Stimulated activated CD4-positive, alpha-beta T cell treated with anti-CD3 and anti-CD28 coated beads, Interleukin-15, amount 100 ng/mL, for 48 hours (primary cell): Measurements from ENCODE around the gene TTBK2.
"Not testable (repeated sequence)": the region's sequence is repeated elsewhere in the genome, so short reads cannot be mapped to it uniquely, and the experiment has no call there.

Experiments
- DNase-seq, 2 donors: peaks; one replicate each; pipeline ENCODE4 v3.0.0-alpha.2; 2020; ENCODE audit warnings: low read depth in 2 of 2

The TTBK2 gene

DNA sequence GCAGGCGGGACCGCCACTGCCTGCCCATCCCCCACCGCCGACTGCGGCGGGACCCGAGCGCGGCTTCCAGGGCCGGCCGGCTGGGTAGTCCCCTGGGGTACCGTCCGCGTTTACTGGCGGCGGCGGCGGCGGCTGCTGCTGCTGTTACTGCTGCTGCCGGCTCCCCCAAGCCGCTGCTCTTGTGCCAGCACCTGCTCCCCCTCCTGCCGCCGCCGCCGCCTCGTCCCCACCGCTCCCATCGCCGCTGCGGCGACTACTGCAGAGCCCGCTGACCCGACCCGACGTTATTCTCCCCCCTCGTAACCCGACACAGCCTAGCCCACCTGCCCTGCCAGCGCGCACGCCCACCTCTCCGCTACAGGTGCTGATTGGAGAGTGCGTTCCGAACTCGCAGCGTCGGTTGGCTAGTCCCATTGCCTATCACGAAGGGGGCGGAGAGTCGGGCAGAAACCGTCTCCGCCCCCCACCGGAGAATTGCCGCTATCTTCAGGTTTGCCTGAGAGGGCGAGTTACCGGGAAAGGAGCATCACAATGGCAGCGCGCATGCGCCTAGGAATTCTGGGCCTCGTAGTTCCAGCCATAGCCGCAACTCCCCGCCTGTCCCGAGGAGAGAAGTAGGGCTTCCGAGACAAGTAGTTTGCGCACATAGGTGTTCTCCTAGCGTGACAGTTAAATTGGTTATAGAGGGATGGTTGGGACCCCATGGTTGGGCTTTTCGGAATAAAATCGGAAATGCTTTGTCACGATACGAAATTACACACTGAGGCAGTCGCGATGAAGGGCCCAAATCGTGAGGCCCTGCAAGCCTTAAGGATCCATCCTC lies at the start of gene TTBK2:
TSS of gene TTBK2 (minus strand) at position 260 of the 823 bp plus-strand sequence. CDS start 42,161 bp downstream, outside the sequence.
- DNase-seq, result peak; percentile 95 to 97

DNA sequence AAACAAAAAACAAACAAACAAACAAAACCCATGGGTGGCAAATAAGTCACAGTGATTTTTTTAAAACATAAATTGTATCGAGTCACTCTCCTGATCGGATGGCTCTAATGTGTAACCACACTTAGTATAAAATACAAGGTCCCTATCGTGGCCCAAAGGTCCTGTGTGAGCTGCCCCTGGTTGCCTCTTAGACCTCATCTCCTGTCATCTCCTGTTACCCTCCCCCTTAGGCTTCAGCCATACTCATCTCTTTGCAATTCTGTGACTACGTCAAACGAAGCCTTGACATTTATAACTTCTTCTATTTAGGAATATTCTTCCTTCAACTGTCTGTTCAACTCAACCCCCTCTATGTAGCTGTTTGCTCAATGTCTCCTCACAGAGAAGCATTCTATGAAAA lies 43.9 kb upstream of the TTBK2 start:
- no peak for DNase-seq

DNA sequence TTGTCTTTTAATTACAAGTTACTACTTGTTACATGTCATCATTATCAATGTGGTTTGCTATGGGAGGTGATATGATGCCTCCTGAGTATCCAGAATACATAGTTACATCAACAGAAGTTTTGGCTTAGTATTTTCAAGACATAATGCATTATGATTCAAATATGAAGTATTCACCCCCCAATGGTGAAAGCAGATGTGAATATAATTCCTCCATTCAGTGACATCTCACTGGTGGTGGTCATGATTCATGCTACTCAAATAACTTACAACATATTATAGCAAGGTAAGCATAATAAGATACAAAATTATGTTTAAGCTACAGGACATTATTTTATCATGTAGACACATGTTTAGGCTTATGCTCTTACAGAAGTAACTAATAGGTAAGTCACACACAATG lies 34.9 kb upstream of the TTBK2 start:
- no peak for DNase-seq

DNA sequence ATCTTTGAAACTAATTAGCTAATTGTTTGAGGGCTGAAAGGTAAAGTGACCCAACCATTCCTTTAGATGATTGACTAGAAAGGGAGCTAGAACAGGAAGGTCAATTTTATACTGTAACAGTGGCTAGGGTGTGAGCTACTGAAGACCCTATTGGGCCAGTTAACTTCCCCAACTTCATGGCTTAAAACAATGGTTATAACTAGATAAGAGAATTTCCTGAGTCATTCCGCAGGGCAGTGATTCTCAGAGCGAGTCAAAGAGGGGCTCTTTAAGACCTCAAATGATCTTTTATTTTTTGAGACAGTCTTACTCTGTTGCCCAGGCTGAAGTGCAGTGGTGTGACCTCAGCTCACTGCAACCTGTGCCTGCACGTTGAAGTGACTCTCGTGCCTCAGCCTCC lies 33.7 kb upstream of the TTBK2 start:
- DNase-seq, result no peak

DNA sequence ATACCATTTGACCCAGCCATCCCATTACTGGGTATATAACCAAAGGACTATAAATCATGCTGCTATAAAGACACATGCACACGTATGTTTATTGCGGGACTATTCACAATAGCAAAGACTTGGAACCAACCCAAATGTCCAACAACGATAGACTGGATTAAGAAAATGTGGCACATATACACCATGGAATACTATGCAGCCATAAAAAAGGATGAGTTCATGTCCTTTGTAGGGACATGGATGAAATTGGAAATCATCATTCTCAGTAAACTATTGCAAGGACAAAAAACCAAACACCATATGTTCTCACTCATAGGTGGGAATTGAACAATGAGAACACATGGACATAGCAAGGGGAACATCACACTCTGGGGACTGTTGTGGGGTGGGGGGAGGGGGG lies 28.3 kb upstream of the TTBK2 start:
- not testable (repeated sequence) for DNase-seq

DNA sequence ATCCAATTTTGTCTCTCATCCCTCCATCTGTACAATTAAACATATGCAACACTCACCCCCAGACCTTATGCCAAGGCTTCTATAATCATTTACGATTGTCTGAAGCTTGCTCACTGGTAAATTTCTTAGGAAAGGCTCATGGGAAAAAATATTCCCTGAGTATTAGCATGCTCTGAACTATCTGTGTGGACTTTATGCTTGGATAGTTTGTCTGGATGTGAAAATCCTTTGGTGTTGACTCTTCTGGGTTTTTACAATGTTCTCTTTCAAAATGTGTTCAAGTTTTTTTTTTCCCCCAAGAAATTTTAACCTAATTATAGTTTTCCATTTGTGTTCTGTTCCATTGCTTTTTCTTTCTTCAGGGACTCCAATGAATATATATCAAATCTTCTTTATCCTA lies 19.9 kb upstream of the TTBK2 start:
- no peak for DNase-seq

DNA sequence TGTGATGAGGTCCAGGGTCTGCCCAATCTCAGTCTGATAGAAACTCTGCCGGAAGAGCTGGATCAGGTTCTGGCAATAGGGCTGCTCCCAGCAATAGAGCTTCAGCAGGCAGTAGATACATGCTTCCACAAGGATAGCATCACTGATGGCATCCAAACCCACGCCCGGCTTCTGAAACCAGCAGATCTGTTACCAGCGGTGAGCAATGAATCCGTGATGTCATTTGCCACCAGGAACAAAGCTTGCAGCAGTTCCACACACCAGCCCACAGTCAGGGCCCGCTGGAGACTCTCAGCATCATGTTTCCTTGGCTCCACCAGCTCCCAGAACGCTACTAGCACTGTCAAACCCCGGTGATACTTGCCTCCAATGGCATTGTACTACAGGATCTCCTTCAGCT lies 19.3 kb upstream of the TTBK2 start:
- no peak for DNase-seq

DNA sequence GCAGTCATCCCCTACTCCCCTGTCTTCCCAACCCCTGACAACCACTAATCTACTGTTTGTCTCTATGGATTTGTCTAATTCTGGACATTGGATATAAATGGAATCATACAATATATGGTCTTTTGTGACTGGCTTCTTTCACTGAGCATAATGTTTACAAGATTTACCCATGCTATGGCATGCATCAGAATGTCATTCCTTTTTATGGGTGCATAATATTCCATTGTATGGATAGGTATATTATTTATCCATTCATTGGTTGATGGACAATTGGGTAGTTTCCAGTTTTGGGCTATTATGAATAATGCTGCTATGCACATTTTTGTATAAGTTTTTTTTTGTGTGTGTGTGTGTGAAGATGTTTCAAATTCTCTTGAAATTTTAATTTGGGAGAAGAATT lies 16.6 kb upstream of the TTBK2 start:
- DNase-seq, result no peak

DNA sequence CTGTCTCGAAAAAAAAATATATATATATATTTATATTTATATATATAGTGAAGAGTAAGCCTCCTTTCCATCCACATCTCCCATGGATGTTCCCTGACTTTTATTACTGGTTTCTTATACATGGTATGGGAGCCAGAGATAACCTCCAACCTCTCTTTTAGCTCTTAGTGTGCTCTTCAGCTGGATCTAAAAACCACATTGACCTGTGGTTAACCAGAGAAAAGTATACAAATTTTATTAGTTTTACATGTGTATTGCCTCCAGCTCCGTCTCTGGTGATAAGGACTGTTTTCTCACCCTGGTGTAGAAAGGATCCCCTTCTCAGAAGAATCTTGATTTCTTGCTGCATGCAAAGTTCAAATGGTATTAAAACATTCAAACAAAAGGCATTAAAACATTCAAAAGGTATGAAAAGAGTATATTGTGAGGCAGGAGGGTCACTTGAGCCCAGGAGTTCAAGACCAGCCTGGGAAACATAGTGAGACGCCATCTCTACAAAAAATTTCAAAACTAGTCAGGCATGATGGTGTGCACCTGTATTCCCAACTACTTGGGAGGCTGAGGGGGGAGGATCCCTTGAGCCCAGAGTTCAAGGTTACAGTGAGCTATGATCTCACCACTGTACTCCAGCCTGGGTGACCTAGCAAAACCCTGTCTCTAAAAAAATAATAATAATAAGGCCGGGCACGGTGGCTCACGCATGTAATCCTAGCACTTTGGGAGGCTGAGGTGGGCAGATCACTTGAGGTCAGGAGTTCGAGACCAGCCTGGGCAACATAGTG lies 13.5 kb upstream of the TTBK2 start:
- DNase-seq, result no peak

DNA sequence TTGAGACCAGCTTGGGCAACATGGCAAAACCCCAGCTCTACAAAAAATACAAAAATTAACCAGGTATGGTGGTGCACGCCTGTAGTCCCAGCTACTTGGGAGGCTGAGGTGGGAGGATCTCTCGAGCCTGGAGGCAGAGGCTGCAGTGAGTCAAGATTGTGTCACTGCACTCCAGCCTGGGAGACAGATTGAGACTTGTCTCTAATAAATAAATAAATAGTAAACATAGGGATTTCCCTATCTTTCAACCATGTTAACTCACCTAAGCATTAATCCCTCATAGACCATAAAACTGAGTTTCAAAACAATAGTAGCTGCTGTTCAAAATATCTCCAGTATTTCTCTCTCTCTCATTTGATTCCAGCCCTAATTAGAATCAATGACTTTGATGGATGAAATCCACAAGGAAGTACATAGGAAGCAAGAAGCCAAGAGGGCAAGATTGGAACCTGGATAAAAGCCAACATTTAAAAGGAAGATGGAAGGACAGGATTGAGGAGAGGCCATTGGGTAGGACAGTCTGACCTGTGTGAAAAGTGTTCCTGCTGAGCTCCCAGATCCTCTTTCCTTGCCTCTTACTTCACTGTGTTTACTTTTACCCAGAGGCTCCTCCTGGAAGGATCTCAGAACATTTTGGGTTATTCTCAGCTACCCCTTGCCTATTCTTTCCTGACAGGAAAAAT lies 12.4 kb upstream of the TTBK2 start:
- DNase-seq, result no peak

DNA sequence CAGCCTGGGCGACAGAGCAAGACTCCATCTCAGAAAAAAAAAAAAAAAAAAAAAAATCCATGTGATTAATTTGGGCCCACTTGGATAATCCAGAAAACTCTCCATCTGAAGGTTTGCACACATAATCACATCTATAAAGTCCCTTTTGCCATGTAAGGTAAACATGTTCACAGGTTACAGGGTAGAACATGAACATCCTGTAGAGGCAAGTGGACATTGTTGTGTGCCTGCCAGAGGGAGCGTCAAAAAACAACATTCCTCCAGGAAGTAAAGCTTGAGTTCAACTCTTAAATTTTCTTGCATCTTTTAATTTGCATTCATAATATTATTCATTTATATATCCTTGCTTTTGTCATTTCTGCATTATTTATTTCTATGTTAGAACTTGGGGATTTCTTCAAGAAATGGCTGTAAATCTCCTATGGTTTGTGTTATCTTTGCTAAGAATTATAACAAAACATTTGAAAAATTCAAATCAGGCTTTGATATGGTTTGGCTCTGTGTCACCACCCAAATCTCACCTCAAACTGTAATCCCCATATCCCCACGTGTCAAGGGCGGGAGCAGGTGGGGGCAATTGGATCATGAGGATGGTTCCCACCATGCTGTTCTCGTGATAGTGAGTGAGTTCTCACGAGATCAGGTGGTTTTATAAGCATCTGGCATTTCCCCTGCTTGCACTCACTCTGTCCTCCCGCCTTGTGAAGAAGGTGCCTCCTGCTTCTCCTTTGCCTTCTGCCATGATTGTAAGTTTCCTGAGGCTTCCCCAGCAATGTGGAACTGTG lies 11.3 kb upstream of the TTBK2 start:
- DNase-seq, result no peak

DNA sequence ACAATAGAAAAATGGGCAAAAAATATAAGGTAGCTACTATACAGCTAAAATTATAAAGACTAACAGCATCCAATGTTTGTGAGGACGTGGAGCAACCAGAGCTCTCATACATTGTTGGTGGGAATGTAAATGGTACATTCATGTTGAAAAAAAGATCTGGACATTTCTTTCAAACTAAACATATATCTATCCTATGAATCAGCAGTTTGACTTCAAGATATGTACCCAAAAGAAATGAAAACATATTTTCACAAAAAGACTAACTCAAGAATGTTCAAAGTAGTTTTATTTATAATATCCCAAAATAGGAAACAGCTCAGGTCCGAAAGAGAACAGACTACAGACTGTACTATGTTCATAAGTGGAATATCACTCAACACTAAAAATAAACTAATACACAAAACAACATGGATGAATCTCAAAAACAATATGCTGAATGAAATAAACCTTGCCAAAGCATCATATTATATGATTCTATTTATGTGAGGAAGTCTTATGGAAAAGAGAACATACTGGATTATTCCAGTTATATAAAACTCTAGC lies 8.8 kb upstream of the TTBK2 start:
- DNase-seq, result no peak

DNA sequence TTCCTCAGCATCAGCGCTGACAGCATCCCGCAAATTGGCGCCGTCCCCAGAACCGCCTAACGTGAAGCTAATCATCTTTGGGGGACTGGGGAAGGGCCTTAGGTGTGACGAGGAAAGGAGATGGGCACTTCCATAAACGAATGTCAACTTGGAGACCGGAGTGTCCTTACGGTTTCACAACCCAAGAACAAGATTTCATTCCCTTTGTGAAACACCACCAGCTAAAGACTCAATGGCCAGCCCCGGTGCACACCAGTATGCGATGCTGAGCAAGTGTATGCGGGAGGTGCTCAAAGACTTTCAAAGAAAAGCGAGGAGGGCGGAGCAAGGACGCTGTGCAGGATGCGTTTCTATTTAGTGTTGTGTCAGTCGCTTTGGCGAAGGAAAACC lies 759 bp upstream of the TTBK2 start:
- DNase-seq, result peak in 1 of 2 donors; percentile 9

DNA sequence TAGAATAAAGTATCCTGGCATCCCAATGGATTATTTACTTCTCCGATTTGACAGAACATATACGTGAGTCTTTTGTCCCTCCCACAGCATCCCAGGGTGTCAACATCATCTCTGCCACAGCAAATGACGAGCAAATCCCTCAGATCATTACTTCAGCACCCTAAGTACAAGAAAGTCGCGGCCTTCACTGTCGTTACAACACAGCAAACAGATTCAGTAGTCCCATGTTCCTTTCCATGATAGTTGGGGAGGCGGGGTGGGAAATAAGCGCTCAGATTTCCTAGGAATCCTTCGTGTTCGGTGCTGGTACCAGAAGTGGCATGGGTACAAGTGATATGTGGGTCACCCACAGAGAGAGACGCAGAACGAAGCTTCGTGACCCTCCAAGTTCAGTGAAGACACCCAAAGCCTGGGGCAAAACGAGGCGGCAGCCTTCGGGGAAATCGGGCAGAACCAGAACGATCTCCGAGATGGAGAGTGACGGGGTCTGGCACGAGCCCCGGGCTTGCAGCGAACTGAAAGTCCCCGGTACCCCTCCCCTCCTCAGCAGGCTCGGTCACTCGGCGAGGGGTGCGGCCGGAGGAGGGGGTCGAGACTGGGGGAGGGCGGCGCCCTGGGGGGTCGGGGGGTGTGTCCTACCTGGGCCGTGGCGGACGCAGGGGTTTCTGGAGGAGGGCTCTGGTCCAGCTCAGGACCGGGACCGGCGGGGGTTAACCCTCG lies 619 bp downstream of the TTBK2 start:
- peak; percentile 3 to 5 for DNase-seq

DNA sequence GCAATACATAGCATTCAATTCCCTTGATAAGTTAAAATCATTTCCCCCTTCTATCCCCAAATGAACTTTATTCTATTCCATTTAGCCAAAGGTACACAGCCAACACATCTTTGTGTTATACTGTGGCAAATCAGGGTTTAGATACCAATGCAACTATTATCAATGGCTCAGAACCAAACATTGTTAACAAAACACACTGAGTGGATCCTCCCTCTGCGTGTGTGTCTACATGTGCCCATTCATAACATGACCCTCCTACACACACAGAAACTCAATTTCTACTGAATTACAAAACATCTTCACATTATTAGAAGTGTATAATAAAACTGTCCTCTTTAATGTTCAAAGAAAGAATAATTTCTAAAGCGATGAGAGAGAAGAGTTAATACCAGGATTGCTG lies 1.3 kb downstream of the TTBK2 start:
- no peak for DNase-seq

DNA sequence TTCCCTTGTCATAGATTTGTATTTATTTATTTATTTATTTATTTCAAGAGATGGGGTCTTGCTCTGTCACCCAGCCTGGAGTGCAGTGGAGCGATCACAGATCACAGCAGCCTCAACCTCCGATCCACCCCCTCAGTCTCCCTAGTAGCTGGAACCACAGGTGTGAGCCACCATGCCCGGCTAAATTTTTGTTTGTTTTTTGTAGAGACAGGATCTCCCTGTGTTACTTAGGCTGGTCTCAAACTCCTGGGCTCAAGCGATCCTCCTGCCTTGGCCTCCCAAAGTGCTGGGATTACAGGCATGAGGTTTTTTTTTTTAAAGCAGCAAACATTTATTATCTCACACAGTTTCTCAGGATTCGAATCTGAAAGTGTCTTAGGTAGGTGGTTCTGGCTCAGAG lies 2.5 kb downstream of the TTBK2 start:
- DNase-seq, result no peak

DNA sequence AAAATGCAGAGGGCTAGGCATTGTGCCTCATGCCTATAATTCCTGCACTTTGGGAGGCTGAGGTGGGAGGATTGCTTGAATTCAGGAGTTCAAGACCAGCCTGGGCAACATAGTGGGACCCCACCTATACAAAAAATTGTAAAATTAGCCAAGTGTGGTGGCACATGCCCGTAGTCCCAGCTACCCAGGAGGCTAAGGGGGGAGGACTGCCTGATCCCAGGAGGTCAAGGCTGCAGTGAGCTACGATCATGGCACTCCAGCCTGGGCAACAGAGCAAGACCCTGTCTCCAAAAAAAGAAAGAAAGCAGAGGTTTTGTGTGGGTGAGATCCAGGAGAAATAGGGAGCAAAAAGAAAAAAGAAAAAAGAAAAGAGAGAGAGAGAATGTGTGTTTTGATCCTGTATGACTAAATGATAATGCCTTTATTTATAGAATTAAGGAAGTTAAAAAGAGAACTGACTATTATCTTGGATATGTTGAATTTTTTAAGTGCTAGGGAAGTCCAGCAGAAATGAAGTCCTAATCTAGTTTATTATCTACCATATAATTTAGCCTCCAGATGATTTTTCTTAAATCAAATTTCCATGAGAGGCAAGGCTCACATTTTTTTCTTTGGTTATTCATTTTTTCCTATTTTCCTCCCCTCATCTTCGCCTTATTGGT lies 4.8 kb downstream of the TTBK2 start:
- DNase-seq, result no peak

DNA sequence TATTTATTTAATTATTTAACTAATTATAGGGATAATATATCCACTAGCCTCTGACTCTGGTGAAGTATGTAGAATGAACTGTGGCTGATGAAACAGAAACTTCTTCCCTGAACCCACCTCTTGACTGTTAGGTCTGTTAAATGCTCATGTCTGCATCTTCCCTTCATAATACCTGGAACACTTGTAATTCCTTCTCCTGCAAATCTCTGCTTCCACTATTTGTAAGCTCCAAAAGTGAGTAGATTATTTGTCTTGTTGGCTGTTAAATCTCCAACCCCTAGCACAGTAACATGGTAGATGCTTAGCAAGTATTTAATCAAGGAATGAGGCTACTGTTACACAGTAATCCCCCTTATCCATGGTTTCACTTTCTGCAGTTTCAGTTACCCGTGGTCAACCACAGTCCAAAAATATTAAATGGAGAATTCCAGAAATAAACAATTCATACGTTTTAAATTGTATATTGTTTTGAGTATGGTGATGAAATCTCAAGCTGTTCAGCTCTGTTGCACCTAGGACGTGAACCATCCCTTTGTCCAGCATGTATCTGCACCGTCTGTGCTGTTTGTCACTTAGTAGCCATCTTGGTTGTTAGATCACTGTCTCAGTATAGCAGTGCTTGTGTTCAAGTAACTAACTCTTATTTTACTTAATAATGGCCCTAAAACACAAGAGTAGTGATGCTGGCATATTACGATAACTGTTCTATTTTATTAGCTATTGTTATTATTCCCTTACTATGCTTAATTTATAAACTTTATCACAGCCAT lies 5.7 kb downstream of the TTBK2 start:
- DNase-seq, result no peak

DNA sequence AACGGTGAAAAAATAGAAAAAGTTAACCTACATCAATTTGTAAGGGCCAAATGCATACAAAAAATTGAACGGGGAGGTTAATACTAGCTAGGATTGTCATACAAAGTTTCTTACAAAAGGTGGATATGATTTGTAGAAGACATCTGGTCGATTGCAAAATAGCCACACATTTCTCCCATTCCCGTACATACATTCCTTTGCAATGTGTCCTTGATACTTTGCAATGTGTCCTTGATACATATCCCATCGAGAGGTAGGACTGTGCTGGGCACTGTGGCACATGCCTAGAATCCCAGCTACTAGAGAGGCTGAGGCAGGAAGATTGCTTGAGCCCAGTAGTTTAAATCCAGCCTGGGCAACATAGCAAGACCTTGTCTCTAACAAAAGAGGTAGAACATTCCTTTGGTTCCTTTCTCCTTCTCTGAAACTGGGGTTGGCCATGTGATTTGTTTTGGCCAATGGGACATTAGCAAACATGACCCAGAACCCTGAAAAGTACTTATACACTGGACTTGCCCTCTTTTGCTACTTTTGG lies 9.5 kb downstream of the TTBK2 start:
- DNase-seq, result no peak
